ENCODE results near the gene CYBRD1.

DNA sequence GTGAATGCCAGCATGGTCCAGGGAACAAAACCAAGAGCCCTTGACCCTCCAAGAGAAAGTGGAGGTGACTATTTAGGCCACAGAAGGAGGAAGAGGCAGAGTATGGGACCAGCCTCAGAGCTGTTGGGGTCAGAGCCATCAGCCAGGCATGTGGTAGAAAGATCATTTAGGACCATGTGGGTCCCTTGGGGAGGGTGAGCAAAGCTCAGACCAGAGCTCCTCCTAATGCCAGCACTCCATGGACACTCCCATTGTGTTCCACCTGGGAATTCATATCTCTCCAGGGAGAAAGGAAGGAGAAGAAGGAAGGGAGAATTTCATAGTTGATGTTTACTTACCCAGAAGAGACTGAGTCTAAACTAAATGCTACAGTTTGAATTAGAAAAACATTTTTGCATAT, 73.2 kb downstream of the CYBRD1 start:
- TF ChIP-seq POLR2A (IDR thresholded peaks at IDR 0.05), result no peak
- TF ChIP-seq, protein P1, sequence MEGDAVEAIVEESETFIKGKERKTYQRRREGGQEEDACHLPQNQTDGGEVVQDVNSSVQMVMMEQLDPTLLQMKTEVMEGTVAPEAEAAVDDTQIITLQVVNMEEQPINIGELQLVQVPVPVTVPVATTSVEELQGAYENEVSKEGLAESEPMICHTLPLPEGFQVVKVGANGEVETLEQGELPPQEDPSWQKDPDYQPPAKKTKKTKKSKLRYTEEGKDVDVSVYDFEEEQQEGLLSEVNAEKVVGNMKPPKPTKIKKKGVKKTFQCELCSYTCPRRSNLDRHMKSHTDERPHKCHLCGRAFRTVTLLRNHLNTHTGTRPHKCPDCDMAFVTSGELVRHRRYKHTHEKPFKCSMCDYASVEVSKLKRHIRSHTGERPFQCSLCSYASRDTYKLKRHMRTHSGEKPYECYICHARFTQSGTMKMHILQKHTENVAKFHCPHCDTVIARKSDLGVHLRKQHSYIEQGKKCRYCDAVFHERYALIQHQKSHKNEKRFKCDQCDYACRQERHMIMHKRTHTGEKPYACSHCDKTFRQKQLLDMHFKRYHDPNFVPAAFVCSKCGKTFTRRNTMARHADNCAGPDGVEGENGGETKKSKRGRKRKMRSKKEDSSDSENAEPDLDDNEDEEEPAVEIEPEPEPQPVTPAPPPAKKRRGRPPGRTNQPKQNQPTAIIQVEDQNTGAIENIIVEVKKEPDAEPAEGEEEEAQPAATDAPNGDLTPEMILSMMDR (IDR thresholded peaks at IDR 0.05), result no peak
